Measurements from ENCODE around the gene CDY1B.
"Not testable (repeated sequence)": the region's sequence is repeated elsewhere in the genome, so short reads cannot be mapped to it uniquely, and the experiment has no call there.

The CDY1B gene

GRCh38 chrY:24047919-24048318 is at the start of gene CDY1B:
CDY1B (minus strand) TSS chrY:24048019; CDS start chrY:24047688, 331 bp downstream.
- DNase-seq, result not testable (repeated sequence)

- DNase-seq, result not testable (repeated sequence)
Measured at GRCh38 chrY:24049525-24049924, 1.7 kb upstream of the CDY1B start.

- not testable (repeated sequence) for DNase-seq
Measured at GRCh38 chrY:24043209-24043608, 4.6 kb downstream of the CDY1B start.

- not testable (repeated sequence) for DNase-seq
Measured at GRCh38 chrY:24039008-24039718, 8.7 kb downstream of the CDY1B start.

- not testable (repeated sequence) for DNase-seq
Measured at GRCh38 chrY:24026212-24027103, 21.4 kb downstream of the CDY1B start.
